HL-60 (cell line): ENCODE data around the gene NKD1.

Experiments
- CTCF ChIP-seq: IDR thresholded peaks from one replicate; pipeline ENCODE4 v1.5.1; 2011; ENCODE audit warnings: low read length, control low read depth, inconsistent platforms; ENCODE audit not compliant: insufficient read depth
- GABPA ChIP-seq: IDR thresholded peaks from 2 replicates; pipeline ENCODE4 v1.6.1; 2012; ENCODE audit warnings: low read depth
- POLR2AphosphoS5 ChIP-seq: IDR thresholded peaks from 2 replicates; pipeline ENCODE4 v1.6.1; 2012; ENCODE audit warnings: low read depth
- REST ChIP-seq: IDR thresholded peaks from 2 replicates; pipeline ENCODE4 v1.6.1; 2012; ENCODE audit warnings: low read depth; ENCODE audit not compliant: insufficient replicate concordance

GRCh38 chr16:50553731-50554360, 5.7 kb downstream of the NKD1 start:
- TF ChIP-seq CTCF (no peak), POLR2AphosphoS5 (no peak), GABPA (no peak), REST (no peak)
